Breast epithelium (tissue), 4 donors: Measurements from ENCODE around the gene DSCAML1. TPM values are rescaled to one million over a fixed set of nuclear protein-coding genes. Genes with fewer than 3 reads are reported as not detected.

Experiments used
- DNase-seq, 2 donors: peaks; one replicate each; pipeline ENCODE4 v3.0.0-alpha.2; 2019; ENCODE audit warnings: low spot score in 2 of 2
- H3K27ac ChIP-seq, 2 donors: fragments of 200-600 bp; sonication (generic) in 1 of 2; one replicate each; pipeline ENCODE4 v1.5.1; 2016 to 2019; ENCODE audit warnings: mild to moderate bottlenecking in 1 of 2
- H3K27me3 ChIP-seq, 2 donors: fragments of 200-600 bp; sonication (generic) in 1 of 2; one replicate each; pipeline versions ENCODE4 v1.5.1 to v1.6.0; 2017 to 2019; ENCODE audit warnings: control low read depth in 1 of 2, mild to moderate bottlenecking in 1 of 2
- H3K36me3 ChIP-seq: fragments of 200-600 bp; one replicate; pipeline ENCODE4 v1.5.1; 2019
- H3K4me1 ChIP-seq, 2 donors: fragments of 200-600 bp; sonication (generic); one replicate each; pipeline ENCODE4 v1.5.1; 2016 to 2019; ENCODE audit warnings: control low read depth in 1 of 2
- H3K4me3 ChIP-seq, 3 donors: fragments of 200-600 bp; sonication (generic); 1 replicate in 2 of 3; 2 replicates in 1 of 3; pipeline ENCODE4 v1.5.1; 2016 to 2019; ENCODE audit warnings: mild to moderate bottlenecking in 3 of 3, moderate library complexity in 2 of 3
- H3K9me3 ChIP-seq, 2 donors: fragments of 200-600 bp; sonication (generic) in 1 of 2; one replicate each; pipeline ENCODE4 v1.5.1; 2016 to 2019; ENCODE audit warnings: control low read depth in 1 of 2
- POLR2A ChIP-seq: fragments of 450-650 bp; IDR thresholded peaks from one replicate; pipeline ENCODE4 v1.6.1; 2016; ENCODE audit warnings: antibody characterized with exemption, mild to moderate bottlenecking, moderate library complexity
- POLR2AphosphoS5 ChIP-seq, 3 donors: sonication (generic); formaldehyde crosslinking; IDR thresholded peaks; one replicate each; pipeline ENCODE4 v1.6.1; 2017; ENCODE audit warnings: antibody characterized with exemption in 3 of 3
- intact Hi-C: fragments of 100-400 bp; cut with DNase I; formaldehyde crosslinking; loops from one replicate; pipeline ENCODE4 v1.15.1; 2023; ENCODE audit warnings: low total_unique reads
- total RNA-seq, 3 donors: library from RNA; depleted of rRNA; stranded (reverse); fragments of >200 nt; gene quantifications; one replicate each; pipeline ENCODE4 v1.1.0, GENCODE V29; 2016
- TF ChIP-seq, protein P1 (sequence below), 3 donors: fragments of 450-650 bp; IDR thresholded peaks; one replicate each; pipeline ENCODE4 v1.5.1; 2016 to 2017; ENCODE audit warnings: antibody characterized with exemption in 3 of 3, mild to moderate bottlenecking in 3 of 3, moderate library complexity in 3 of 3

The DSCAML1 gene
- total RNA-seq, 3 donors from 2014 or later, result 0.33 to 1.8 (median 0.64) TPM

GRCh38 chr11:117614728-117615127, 182.3 kb downstream of the DSCAML1 start:
- no peak for DNase-seq
- Histone ChIP-seq H3K36me3 (no peaks in the 10 kb centered on the region), H3K4me3 (no peak overlapping the region), H3K9me3 (no peaks in the 10 kb centered on the region), H3K4me1 (no peaks in the 10 kb centered on the region), H3K27ac (no peak overlapping the region), H3K27me3 (no peaks in the 10 kb centered on the region)
- intact Hi-C loops, result no loop called here
- TF ChIP-seq, protein P1, sequence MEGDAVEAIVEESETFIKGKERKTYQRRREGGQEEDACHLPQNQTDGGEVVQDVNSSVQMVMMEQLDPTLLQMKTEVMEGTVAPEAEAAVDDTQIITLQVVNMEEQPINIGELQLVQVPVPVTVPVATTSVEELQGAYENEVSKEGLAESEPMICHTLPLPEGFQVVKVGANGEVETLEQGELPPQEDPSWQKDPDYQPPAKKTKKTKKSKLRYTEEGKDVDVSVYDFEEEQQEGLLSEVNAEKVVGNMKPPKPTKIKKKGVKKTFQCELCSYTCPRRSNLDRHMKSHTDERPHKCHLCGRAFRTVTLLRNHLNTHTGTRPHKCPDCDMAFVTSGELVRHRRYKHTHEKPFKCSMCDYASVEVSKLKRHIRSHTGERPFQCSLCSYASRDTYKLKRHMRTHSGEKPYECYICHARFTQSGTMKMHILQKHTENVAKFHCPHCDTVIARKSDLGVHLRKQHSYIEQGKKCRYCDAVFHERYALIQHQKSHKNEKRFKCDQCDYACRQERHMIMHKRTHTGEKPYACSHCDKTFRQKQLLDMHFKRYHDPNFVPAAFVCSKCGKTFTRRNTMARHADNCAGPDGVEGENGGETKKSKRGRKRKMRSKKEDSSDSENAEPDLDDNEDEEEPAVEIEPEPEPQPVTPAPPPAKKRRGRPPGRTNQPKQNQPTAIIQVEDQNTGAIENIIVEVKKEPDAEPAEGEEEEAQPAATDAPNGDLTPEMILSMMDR (IDR thresholded peaks at IDR 0.05), result no peak
- TF ChIP-seq POLR2AphosphoS5 (IDR thresholded peaks at IDR 0.05) (no peak), POLR2A (no peak)

GRCh38 chr11:117613521-117613920, 183.5 kb downstream of the DSCAML1 start:
- Histone ChIP-seq H3K36me3 (no peaks in the 10 kb centered on the region), H3K27ac (no peak overlapping the region), H3K4me1 (no peaks in the 10 kb centered on the region), H3K9me3 (no peaks in the 10 kb centered on the region), H3K4me3 (no peak overlapping the region), H3K27me3 (no peaks in the 10 kb centered on the region)
- no peak for DNase-seq
- TF ChIP-seq, protein P1 (IDR thresholded peaks at IDR 0.05), result no peak
- TF ChIP-seq POLR2A (no peak), POLR2AphosphoS5 (IDR thresholded peaks at IDR 0.05) (no peak)
- intact Hi-C loops, result no loop called here

DNA sequence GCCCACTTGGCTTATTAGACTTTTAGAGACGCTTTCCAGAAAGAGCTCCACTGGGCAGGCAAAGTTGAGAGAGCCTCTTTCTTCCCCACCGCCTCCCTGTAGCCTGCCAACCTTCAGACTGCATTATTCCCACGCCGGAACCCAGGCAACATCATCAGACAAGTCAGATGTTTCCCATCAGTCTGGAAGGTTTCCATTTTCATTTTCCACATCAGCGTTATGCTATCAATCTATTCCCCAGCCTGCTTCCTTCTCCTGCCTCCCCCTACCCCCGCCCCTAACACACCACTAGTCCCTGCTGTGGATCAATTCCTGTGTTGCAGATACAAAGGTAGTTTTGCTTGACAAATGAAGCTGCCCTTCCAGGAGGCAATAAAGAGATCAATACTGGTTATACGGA, 184.8 kb downstream of the DSCAML1 start:
- H3K27me3 ChIP-seq, result no peaks in the 10 kb centered on the region
- intact Hi-C loops, result no loop called here
- H3K4me1 ChIP-seq, result no peaks in the 10 kb centered on the region
- no peak for DNase-seq
- H3K4me3 ChIP-seq, result no peak overlapping the region
- TF ChIP-seq POLR2AphosphoS5 (IDR thresholded peaks at IDR 0.05) (no peak), POLR2A (no peak)
- TF ChIP-seq, protein P1 (IDR thresholded peaks at IDR 0.05), result no peak
- H3K36me3 ChIP-seq, result no peaks in the 10 kb centered on the region
- H3K27ac ChIP-seq, result no peak overlapping the region
- H3K9me3 ChIP-seq, result no peaks in the 10 kb centered on the region

DNA sequence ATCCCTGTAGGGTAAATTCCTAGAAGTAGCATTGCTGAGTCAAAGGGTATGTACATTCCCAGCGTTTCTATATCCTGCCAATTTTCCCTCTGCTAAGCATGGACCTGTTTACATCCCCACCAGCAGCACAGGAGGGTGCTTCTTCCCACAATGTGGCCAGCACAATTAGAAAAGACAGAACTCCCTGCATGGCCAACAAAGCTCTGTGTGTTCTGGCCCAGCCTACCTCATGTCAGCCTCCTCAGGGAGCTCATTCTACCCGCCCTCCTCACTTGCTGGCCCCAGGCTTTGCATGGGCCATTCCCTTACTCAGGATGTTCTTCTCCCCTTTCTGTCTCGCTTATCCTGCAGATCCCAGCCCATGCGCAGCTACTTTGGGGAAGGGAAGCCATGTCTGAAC, 186.1 kb downstream of the DSCAML1 start:
- no peak for DNase-seq
- Histone ChIP-seq H3K36me3 (no peaks in the 10 kb centered on the region), H3K27me3 (no peaks in the 10 kb centered on the region), H3K4me3 (no peak overlapping the region), H3K27ac (no peak overlapping the region), H3K4me1 (no peaks in the 10 kb centered on the region), H3K9me3 (no peaks in the 10 kb centered on the region)
- intact Hi-C loops, result no loop called here
- TF ChIP-seq, protein P1 (IDR thresholded peaks at IDR 0.05), result no peak
- no peak for TF ChIP-seq POLR2A
- TF ChIP-seq POLR2AphosphoS5 (IDR thresholded peaks at IDR 0.05), result no peak

- no peak for DNase-seq
These were observed 187.0 kb downstream of the DSCAML1 start for GRCh38 chr11:117610045-117610444.

More at GRCh38 chr11:117610045-117610444, 187.0 kb downstream of the DSCAML1 start:
- Histone ChIP-seq H3K36me3 (no peaks in the 10 kb centered on the region), H3K27me3 (no peaks in the 10 kb centered on the region), H3K4me3 (no peak overlapping the region), H3K9me3 (no peaks in the 10 kb centered on the region), H3K27ac (no peak overlapping the region), H3K4me1 (no peaks in the 10 kb centered on the region)
- intact Hi-C loops, result no loop called here
- no peak for TF ChIP-seq POLR2A
- TF ChIP-seq, protein P1 (IDR thresholded peaks at IDR 0.05), result no peak
- TF ChIP-seq POLR2AphosphoS5 (IDR thresholded peaks at IDR 0.05), result no peak
